Liver (tissue), 9 donors: ENCODE measurements around the gene SPTBN5. TPM values are rescaled to one million over a fixed set of nuclear protein-coding genes. Genes with fewer than 3 reads are reported as not detected.

Experiments used
- DNase-seq: peaks from one replicate; pipeline ENCODE4 v3.0.0-alpha.2; 2017; ENCODE audit warnings: low spot score
- H3K27ac ChIP-seq, 2 donors: one replicate each; pipeline ENCODE4 v1.7.0; 2013; ENCODE audit warnings: inconsistent platforms in 2 of 2, low read length in 2 of 2, control low read depth in 1 of 2, low read depth in 1 of 2, mild to moderate bottlenecking in 1 of 2
- H3K27me3 ChIP-seq, 4 donors: one replicate each; pipeline versions ENCODE4 v1.6.1 to v1.7.0; 2013; ENCODE audit warnings: low read length in 3 of 4, inconsistent platforms in 1 of 4, mild to moderate bottlenecking in 1 of 4, moderate library complexity in 1 of 4; ENCODE audit not compliant: control insufficient read depth in 4 of 4, insufficient read depth in 4 of 4
- H3K36me3 ChIP-seq, 4 donors: one replicate each; pipeline versions ENCODE4 v1.6.1 to v1.7.0; 2013; ENCODE audit warnings: low read length in 3 of 4, mild to moderate bottlenecking in 3 of 4, low read depth in 1 of 4, moderate library complexity in 1 of 4; ENCODE audit not compliant: control insufficient read depth in 4 of 4, insufficient read depth in 3 of 4
- H3K4me1 ChIP-seq, 4 donors: one replicate each; pipeline versions ENCODE4 v1.6.1 to v1.7.0; 2013; ENCODE audit warnings: low read length in 3 of 4, mild to moderate bottlenecking in 3 of 4, moderate library complexity in 1 of 4; ENCODE audit not compliant: control insufficient read depth in 4 of 4, insufficient read depth in 4 of 4
- H3K4me3 ChIP-seq, 3 donors: one replicate each; pipeline versions ENCODE4 v1.6.1 to v1.7.0; 2013; ENCODE audit warnings: low read length in 3 of 3, control low read depth in 1 of 3, low read depth in 1 of 3, mild to moderate bottlenecking in 1 of 3
- H3K9ac ChIP-seq, 2 donors: one replicate each; pipeline ENCODE4 v1.7.0; 2013; ENCODE audit warnings: low read length in 2 of 2, mild to moderate bottlenecking in 2 of 2, moderate library complexity in 2 of 2, control low read depth in 1 of 2, low read depth in 1 of 2
- H3K9me3 ChIP-seq, 4 donors: one replicate each; pipeline versions ENCODE4 v1.6.1 to v1.7.0; 2013; ENCODE audit warnings: low read length in 3 of 4; ENCODE audit not compliant: control insufficient read depth in 4 of 4
- CTCF ChIP-seq: fragments of 150-350 bp; IDR thresholded peaks from 2 replicates; pipeline ENCODE4 v1.5.1; 2017; ENCODE audit warnings: improper control_type of control experiment, low read depth, low read length; ENCODE audit not compliant: missing input control
- EGR1 ChIP-seq, 2 donors: IDR thresholded peaks; 2 replicates each; pipeline ENCODE4 v1.6.1; 2016 to 2018; ENCODE audit warnings: antibody characterized with exemption in 2 of 2, low read depth in 2 of 2
- GABPA ChIP-seq, 2 donors: IDR thresholded peaks in 1 of 2; conservative IDR thresholded peaks in 1 of 2; 2 replicates each; pipeline ENCODE4 v1.6.1; 2016; ENCODE audit warnings: antibody characterized with exemption in 2 of 2, mild to moderate bottlenecking in 1 of 2, moderate library complexity in 1 of 2
- HNF4A ChIP-seq, 2 donors: conservative IDR thresholded peaks; 2 replicates each; pipeline ENCODE4 v1.6.1; 2016; ENCODE audit warnings: antibody characterized with exemption in 2 of 2, mild to moderate bottlenecking in 2 of 2
- HNF4G ChIP-seq: IDR thresholded peaks from 2 replicates; pipeline ENCODE4 v1.6.1; 2016; ENCODE audit warnings: antibody characterized with exemption
- JUND ChIP-seq, 2 donors: IDR thresholded peaks; 2 replicates each; pipeline ENCODE4 v1.6.1; 2016; ENCODE audit warnings: antibody characterized with exemption in 2 of 2
- NR2F2 ChIP-seq: IDR thresholded peaks from 2 replicates; pipeline ENCODE4 v1.6.1; 2016; ENCODE audit warnings: antibody characterized with exemption
- RAD21 ChIP-seq, 2 donors: IDR thresholded peaks; 2 replicates each; pipeline ENCODE4 v1.6.1; 2016; ENCODE audit warnings: antibody characterized with exemption in 2 of 2, mild to moderate bottlenecking in 2 of 2
- RXRA ChIP-seq, 2 donors: IDR thresholded peaks; 2 replicates each; pipeline ENCODE4 v1.6.1; 2017 to 2018; ENCODE audit warnings: antibody characterized with exemption in 2 of 2, mild to moderate bottlenecking in 1 of 2
- SP1 ChIP-seq: IDR thresholded peaks from 2 replicates; pipeline ENCODE4 v1.6.1; 2018; ENCODE audit warnings: antibody characterized with exemption, mild to moderate bottlenecking
- YY1 ChIP-seq: IDR thresholded peaks from 2 replicates; pipeline ENCODE4 v1.6.1; 2016; ENCODE audit warnings: antibody characterized with exemption, mild to moderate bottlenecking
- WGBS: extraction: QIAGEN DNeasy Blood & Tissue Kit; methylation state at CpG from one replicate; pipeline ENCODE4 v1.1.7; 2013; 5-methylcytosine and 5-hydroxymethylcytosine counted together
- polyA plus RNA-seq, 2 donors: library from polyadenylated mRNA; stranded (reverse) in 1 of 2; unstranded in 1 of 2; fragments of 200-250 nt in 1 of 2; fragments of >200 nt in 1 of 2; fragmentation: Nextera tagmentation in 1 of 2; extraction: Ambion mirVana in 1 of 2; gene quantifications; one replicate each; pipeline versions ENCODE4 v1.2.1 to v1.2.3, GENCODE V29; 2013 to 2015
- total RNA-seq, 2 donors: library from RNA; depleted of rRNA; stranded (reverse); fragments of >200 nt; gene quantifications; one replicate each; pipeline ENCODE4 v1.2.3, GENCODE V29; 2014
- TF ChIP-seq, protein P1 (sequence below): IDR thresholded peaks from 2 replicates; pipeline ENCODE4 v1.6.1; 2016; ENCODE audit warnings: antibody characterized with exemption, mild to moderate bottlenecking
- TF ChIP-seq, protein P2 (sequence below): IDR thresholded peaks from 2 replicates; pipeline ENCODE4 v1.6.1; 2016; ENCODE audit warnings: antibody characterized with exemption
- TF ChIP-seq, protein P3 (sequence below): IDR thresholded peaks from 2 replicates; pipeline ENCODE4 v1.6.1; 2016; ENCODE audit warnings: antibody characterized with exemption
- TF ChIP-seq, protein P4 (sequence below): IDR thresholded peaks from 2 replicates; pipeline ENCODE4 v1.6.1; 2016; ENCODE audit warnings: antibody characterized with exemption
- donor health status: healthy.
- donor health status: healthy.
- donor health status: healthy.
- donor health status: healthy.
- donor health status: healthy.

SPTBN5 gene
- total and polyA plus RNA-seq, 4 donors, result 0.12 to 1.7 (median 0.17) TPM

- Histone ChIP-seq H3K27ac (peak overlapping the region in 1 of 2 donors; percentile 47), H3K4me1 (peaks cover 26 to 50% (median 38%) of the 10 kb centered on the region in 4 donors), H3K9me3 (no peaks in the 10 kb centered on the region), H3K36me3 (no peaks in the 10 kb centered on the region), H3K4me3 (no peak overlapping the region), H3K9ac (no peak overlapping the region), H3K27me3 (no peaks in the 10 kb centered on the region)
- DNase-seq, result no peak
- 66% methylated on average over 2 of the region's 2 CpGs for WGBS
- peak in 1 of 2 donors; percentile 16 for TF ChIP-seq JUND (IDR thresholded peaks at IDR 0.05)
- TF ChIP-seq, protein P1, sequence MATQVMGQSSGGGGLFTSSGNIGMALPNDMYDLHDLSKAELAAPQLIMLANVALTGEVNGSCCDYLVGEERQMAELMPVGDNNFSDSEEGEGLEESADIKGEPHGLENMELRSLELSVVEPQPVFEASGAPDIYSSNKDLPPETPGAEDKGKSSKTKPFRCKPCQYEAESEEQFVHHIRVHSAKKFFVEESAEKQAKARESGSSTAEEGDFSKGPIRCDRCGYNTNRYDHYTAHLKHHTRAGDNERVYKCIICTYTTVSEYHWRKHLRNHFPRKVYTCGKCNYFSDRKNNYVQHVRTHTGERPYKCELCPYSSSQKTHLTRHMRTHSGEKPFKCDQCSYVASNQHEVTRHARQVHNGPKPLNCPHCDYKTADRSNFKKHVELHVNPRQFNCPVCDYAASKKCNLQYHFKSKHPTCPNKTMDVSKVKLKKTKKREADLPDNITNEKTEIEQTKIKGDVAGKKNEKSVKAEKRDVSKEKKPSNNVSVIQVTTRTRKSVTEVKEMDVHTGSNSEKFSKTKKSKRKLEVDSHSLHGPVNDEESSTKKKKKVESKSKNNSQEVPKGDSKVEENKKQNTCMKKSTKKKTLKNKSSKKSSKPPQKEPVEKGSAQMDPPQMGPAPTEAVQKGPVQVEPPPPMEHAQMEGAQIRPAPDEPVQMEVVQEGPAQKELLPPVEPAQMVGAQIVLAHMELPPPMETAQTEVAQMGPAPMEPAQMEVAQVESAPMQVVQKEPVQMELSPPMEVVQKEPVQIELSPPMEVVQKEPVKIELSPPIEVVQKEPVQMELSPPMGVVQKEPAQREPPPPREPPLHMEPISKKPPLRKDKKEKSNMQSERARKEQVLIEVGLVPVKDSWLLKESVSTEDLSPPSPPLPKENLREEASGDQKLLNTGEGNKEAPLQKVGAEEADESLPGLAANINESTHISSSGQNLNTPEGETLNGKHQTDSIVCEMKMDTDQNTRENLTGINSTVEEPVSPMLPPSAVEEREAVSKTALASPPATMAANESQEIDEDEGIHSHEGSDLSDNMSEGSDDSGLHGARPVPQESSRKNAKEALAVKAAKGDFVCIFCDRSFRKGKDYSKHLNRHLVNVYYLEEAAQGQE, result no peak
- TF ChIP-seq RXRA (IDR thresholded peaks at IDR 0.05), result peak; percentile 6 to 64
- TF ChIP-seq HNF4A (conservative IDR thresholded peaks at IDR 0.05), result peak; percentile 64 to 79
These were observed 10.4 kb downstream of the SPTBN5 start for GRCh38 chr15:41883484-41883825.

- H3K27ac ChIP-seq, result peak overlapping the region; percentile 8 to 47
- H3K9me3 ChIP-seq, result no peaks in the 10 kb centered on the region
- H3K4me1 ChIP-seq, result peaks cover 26 to 50% (median 38%) of the 10 kb centered on the region in 4 donors
- 74% methylated on average over 14 of the region's 14 CpGs for WGBS
- no peaks in the 10 kb centered on the region for H3K27me3 ChIP-seq
- no peaks in the 10 kb centered on the region for H3K36me3 ChIP-seq
- peak in 1 of 2 donors; percentile 22 for TF ChIP-seq HNF4A (conservative IDR thresholded peaks at IDR 0.05)
- no peak for TF ChIP-seq JUND (IDR thresholded peaks at IDR 0.05)
- H3K9ac ChIP-seq, result no peak overlapping the region
- DNase-seq, result no peak
- H3K4me3 ChIP-seq, result peak overlapping the region in 1 of 3 donors; percentile 5
These were observed 11.0 kb downstream of the SPTBN5 start for GRCh38 chr15:41882689-41883483.

- H3K4me3 ChIP-seq, result peak overlapping the region in 1 of 3 donors; percentile 5
- TF ChIP-seq, protein P2, sequence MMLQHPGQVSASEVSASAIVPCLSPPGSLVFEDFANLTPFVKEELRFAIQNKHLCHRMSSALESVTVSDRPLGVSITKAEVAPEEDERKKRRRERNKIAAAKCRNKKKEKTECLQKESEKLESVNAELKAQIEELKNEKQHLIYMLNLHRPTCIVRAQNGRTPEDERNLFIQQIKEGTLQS, result no peak
- TF ChIP-seq, protein P3, sequence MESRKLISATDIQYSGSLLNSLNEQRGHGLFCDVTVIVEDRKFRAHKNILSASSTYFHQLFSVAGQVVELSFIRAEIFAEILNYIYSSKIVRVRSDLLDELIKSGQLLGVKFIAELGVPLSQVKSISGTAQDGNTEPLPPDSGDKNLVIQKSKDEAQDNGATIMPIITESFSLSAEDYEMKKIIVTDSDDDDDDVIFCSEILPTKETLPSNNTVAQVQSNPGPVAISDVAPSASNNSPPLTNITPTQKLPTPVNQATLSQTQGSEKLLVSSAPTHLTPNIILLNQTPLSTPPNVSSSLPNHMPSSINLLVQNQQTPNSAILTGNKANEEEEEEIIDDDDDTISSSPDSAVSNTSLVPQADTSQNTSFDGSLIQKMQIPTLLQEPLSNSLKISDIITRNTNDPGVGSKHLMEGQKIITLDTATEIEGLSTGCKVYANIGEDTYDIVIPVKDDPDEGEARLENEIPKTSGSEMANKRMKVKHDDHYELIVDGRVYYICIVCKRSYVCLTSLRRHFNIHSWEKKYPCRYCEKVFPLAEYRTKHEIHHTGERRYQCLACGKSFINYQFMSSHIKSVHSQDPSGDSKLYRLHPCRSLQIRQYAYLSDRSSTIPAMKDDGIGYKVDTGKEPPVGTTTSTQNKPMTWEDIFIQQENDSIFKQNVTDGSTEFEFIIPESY, result no peak
- TF ChIP-seq EGR1 (IDR thresholded peaks at IDR 0.05; ENCODE audit: low read depth in 2 of 2), result no peak
- no peak for TF ChIP-seq RXRA (IDR thresholded peaks at IDR 0.05)
- TF ChIP-seq RAD21 (IDR thresholded peaks at IDR 0.05), result no peak
- no peak for TF ChIP-seq YY1
- no peak for TF ChIP-seq HNF4G
- TF ChIP-seq JUND (IDR thresholded peaks at IDR 0.05), result no peak
- TF ChIP-seq, protein P4, sequence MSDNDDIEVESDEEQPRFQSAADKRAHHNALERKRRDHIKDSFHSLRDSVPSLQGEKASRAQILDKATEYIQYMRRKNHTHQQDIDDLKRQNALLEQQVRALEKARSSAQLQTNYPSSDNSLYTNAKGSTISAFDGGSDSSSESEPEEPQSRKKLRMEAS, result no peak
- TF ChIP-seq GABPA (IDR thresholded peaks at IDR 0.05 in 1 of 2, conservative IDR thresholded peaks at IDR 0.05 in 1 of 2), result no peak
- TF ChIP-seq SP1, result no peak
- no peak for TF ChIP-seq NR2F2
- TF ChIP-seq CTCF, result no peak
These were observed 11.7 kb downstream of the SPTBN5 start for GRCh38 chr15:41881920-41882688.

More at GRCh38 chr15:41881920-41882688, 11.7 kb downstream of the SPTBN5 start:
- H3K9ac ChIP-seq, result no peak overlapping the region
- no peak for DNase-seq
- 38% methylated on average over 81 of the region's 81 CpGs for WGBS
- H3K27me3 ChIP-seq, result no peaks in the 10 kb centered on the region
- H3K36me3 ChIP-seq, result no peaks in the 10 kb centered on the region
- H3K4me1 ChIP-seq, result peaks cover 26 to 50% (median 38%) of the 10 kb centered on the region in 4 donors
- no peaks in the 10 kb centered on the region for H3K9me3 ChIP-seq
- peak overlapping the region in 1 of 2 donors; percentile 47 for H3K27ac ChIP-seq
